HCT116 (cell line): ENCODE results near the gene ADCY10. TPM values are rescaled to one million over a fixed set of nuclear protein-coding genes. Genes with fewer than 3 reads are reported as not detected.

ENCODE experiments used
- ATAC-seq: fragments of 200-7000 bp; cut with Tn5 transposase; 2 replicates; pipeline ENCODE4 v1.9.1; 2020; ENCODE audit warnings: mild to moderate bottlenecking, moderate library complexity
- BruUV-seq: library from RNA; stranded (reverse); fragments of 400-500 nt; replicated peaks from 2 replicates; lab custom pipeline; 2021; lab: Mats Ljungman, UMichigan
- CTCF ChIA-PET: fragments of 300-600 bp; sonication (Branson Sonifier 250); formaldehyde crosslinking; loops from one replicate; lab custom pipeline; 2021; ENCODE audit warnings: antibody characterized with exemption; lab: Charles Lee
- POLR2A ChIA-PET: fragments of 300-600, 350-600 bp; sonication (Branson Sonifier 250); formaldehyde crosslinking; loops from one replicate; lab custom pipeline; 2021; ENCODE audit warnings: antibody characterized with exemption; lab: Charles Lee
- RAD21 ChIA-PET, 2 experiments: fragments of 300-600 bp; sonication (Branson Sonifier 250); formaldehyde crosslinking; loops; one replicate each; lab custom pipeline; 2023; ENCODE audit warnings: low total read pairs in 2 of 2; ENCODE audit not compliant: uncharacterized antibody in 2 of 2, unreplicated experiment in 2 of 2, low non-redundant PET in 1 of 2; lab: Charles Lee
- DNase-seq: peaks from one replicate; pipeline ENCODE4 v3.0.0-alpha.2; 2010; ENCODE audit warnings: low read depth, low spot score
- H2AFZ ChIP-seq: fragments of 200-600 bp; shearing (Covaris generic), sonication (generic); 2 replicates; pipeline ENCODE4 v1.6.1; 2017; ENCODE audit warnings: low read depth, mixed run types, mixed read lengths, antibody characterized with exemption, low read length; ENCODE audit not compliant: poor library complexity, severe bottlenecking
- H3K27ac ChIP-seq: 2 replicates; pipeline ENCODE4 v1.5.1; 2012; ENCODE audit warnings: low read depth, low read length
- H3K27me3 ChIP-seq: fragments of 200-600 bp; sonication (generic); 2 replicates; pipeline ENCODE4 v1.6.1; 2016; ENCODE audit warnings: mixed run types, low read length, mixed read lengths; ENCODE audit not compliant: insufficient read depth
- H3K36me3 ChIP-seq, 2 experiments: fragments of 200-500 bp in 1 of 2; fragments of 200-600 bp in 1 of 2; sonication (Bioruptor generic) in 1 of 2; sonication (generic) in 1 of 2; 2 replicates each; pipeline versions ENCODE4 v1.5.1 to v1.6.1; 2014 to 2016; ENCODE audit warnings: low read length in 2 of 2, inconsistent platforms in 1 of 2, mixed read lengths in 1 of 2, mixed run types in 1 of 2; ENCODE audit not compliant: insufficient read depth in 2 of 2, control insufficient read depth in 1 of 2
- H3K4me1 ChIP-seq, 2 experiments: fragments of 200-600 bp in 1 of 2; sonication (generic) in 1 of 2; 2 replicates each; pipeline versions ENCODE4 v1.5.1 to v1.6.1; 2012 to 2017; ENCODE audit warnings: low read length in 2 of 2, inconsistent platforms in 1 of 2, mild to moderate bottlenecking in 1 of 2, mixed read lengths in 1 of 2, mixed run types in 1 of 2, moderate library complexity in 1 of 2; ENCODE audit not compliant: insufficient read depth in 2 of 2, control insufficient read depth in 1 of 2
- H3K4me2 ChIP-seq: fragments of 200-600 bp; sonication (generic); 2 replicates; pipeline ENCODE4 v1.6.1; 2017; ENCODE audit warnings: mixed run types, low read length, mixed read lengths
- H3K4me3 ChIP-seq, 2 experiments: fragments of 200-600 bp in 1 of 2; sonication (generic) in 1 of 2; replicated peaks in 1 of 2; 2 replicates each; pipeline ENCODE4 v1.5.1; 2011 to 2016; ENCODE audit warnings: low read length in 2 of 2, control low read depth in 1 of 2, low read depth in 1 of 2, mild to moderate bottlenecking in 1 of 2, mixed read lengths in 1 of 2, mixed run types in 1 of 2
- H3K79me2 ChIP-seq: fragments of 200-600 bp; sonication (generic); 2 replicates; pipeline ENCODE4 v1.6.1; 2017; ENCODE audit warnings: mild to moderate bottlenecking, mixed run types, low read length, moderate library complexity, mixed read lengths; ENCODE audit not compliant: insufficient read depth
- H3K9ac ChIP-seq: fragments of 200-600 bp; sonication (generic); 2 replicates; pipeline ENCODE4 v1.6.1; 2016; ENCODE audit warnings: low read length, mixed read lengths
- H3K9me2 ChIP-seq: fragments of 200-600 bp; sonication (generic), shearing (Covaris generic); 2 replicates; pipeline ENCODE4 v1.6.1; 2017; ENCODE audit warnings: mixed run types, mild to moderate bottlenecking, moderate library complexity; ENCODE audit not compliant: insufficient read depth
- H3K9me3 ChIP-seq, 2 experiments: fragments of 200-500 bp in 1 of 2; fragments of 200-600 bp in 1 of 2; sonication (Bioruptor generic) in 1 of 2; sonication (generic) in 1 of 2; 2 replicates each; pipeline ENCODE4 v1.6.1; 2014 to 2017; ENCODE audit warnings: low read length in 2 of 2, mixed read lengths in 2 of 2, inconsistent platforms in 1 of 2, low read depth in 1 of 2, mild to moderate bottlenecking in 1 of 2, mixed run types in 1 of 2, moderate library complexity in 1 of 2; ENCODE audit not compliant: control insufficient read depth in 1 of 2, insufficient read depth in 1 of 2
- H4K20me1 ChIP-seq: fragments of 200-600 bp; sonication (generic), shearing (Covaris generic); 2 replicates; pipeline ENCODE4 v1.6.1; 2017; ENCODE audit warnings: mixed run types, mild to moderate bottlenecking, moderate library complexity; ENCODE audit not compliant: insufficient read depth
- ATF3 ChIP-seq: IDR thresholded peaks from 2 replicates; pipeline ENCODE4 v1.6.1; 2012
- CBX3 ChIP-seq: IDR thresholded peaks from 2 replicates; pipeline ENCODE4 v1.6.1; 2012; ENCODE audit warnings: low read depth
- CEBPB ChIP-seq: IDR thresholded peaks from 2 replicates; pipeline ENCODE4 v1.6.1; 2012; ENCODE audit warnings: low read depth
- EGR1 ChIP-seq: IDR thresholded peaks from 2 replicates; pipeline ENCODE4 v1.6.1; 2012; ENCODE audit warnings: low read depth
- ELF1 ChIP-seq: IDR thresholded peaks from 2 replicates; pipeline ENCODE4 v1.6.1; 2012; ENCODE audit warnings: low read depth, borderline replicate concordance
- FOSL1 ChIP-seq: IDR thresholded peaks from 2 replicates; pipeline ENCODE4 v1.6.1; 2012; ENCODE audit warnings: low read depth
- JUND ChIP-seq: IDR thresholded peaks from 2 replicates; pipeline ENCODE4 v1.6.1; 2012
- POLR2A ChIP-seq: IDR thresholded peaks from 2 replicates; pipeline ENCODE4 v1.7.0; 2011; ENCODE audit warnings: borderline replicate concordance; ENCODE audit not compliant: insufficient read depth, insufficient read length; ENCODE audit errors: extremely low read depth
- POLR2AphosphoS5 ChIP-seq: IDR thresholded peaks from 2 replicates; pipeline ENCODE4 v1.6.1; 2011; ENCODE audit warnings: mild to moderate bottlenecking, low read depth, low read length, moderate library complexity
- REST ChIP-seq: IDR thresholded peaks from 2 replicates; pipeline ENCODE4 v1.6.1; 2012; ENCODE audit warnings: low read depth
- SP1 ChIP-seq: IDR thresholded peaks from 2 replicates; pipeline ENCODE4 v1.6.1; 2012; ENCODE audit warnings: low read depth
- SRF ChIP-seq: IDR thresholded peaks from 2 replicates; pipeline ENCODE4 v1.6.1; 2012; ENCODE audit warnings: low read depth
- ZBTB33 ChIP-seq: IDR thresholded peaks from 2 replicates; pipeline ENCODE4 v1.6.1; 2011; ENCODE audit warnings: mild to moderate bottlenecking, low read length, moderate library complexity; ENCODE audit not compliant: insufficient replicate concordance; ENCODE audit errors: extremely low read depth
- ZFX ChIP-seq: fragments of 450-650 bp; IDR thresholded peaks from 2 replicates; pipeline ENCODE4 v1.6.1; 2017
- intact Hi-C: fragments of 100-400 bp; cut with micrococcal nuclease; formaldehyde crosslinking; loops from 2 replicates; pipeline ENCODE4 v1.10.0; 2022
- total RNA-seq: library from RNA; stranded (reverse); gene quantifications from one replicate; pipeline ENCODE4 v1.2.1, GENCODE V29; 2021; ENCODE audit not compliant: unreplicated experiment

Gene ADCY10
- total RNA-seq, 1 experiment from 2014 or later = 0.30 TPM

GRCh38 chr1:167861664-167862381 is 52.1 kb downstream of the ADCY10 start:
- BruUV-seq = no TSS peak
- no peaks in the 10 kb centered on the region for H3K9me2 ChIP-seq
- intact Hi-C loops = no loop called here
- H3K9ac ChIP-seq = no peak overlapping the region
- no peaks in the 10 kb centered on the region for H4K20me1 ChIP-seq
- CTCF ChIA-PET = no interaction called here
- H3K9me3 ChIP-seq = no peaks in the 10 kb centered on the region
- DNase-seq (no peak), ATAC-seq (no peak)
- H3K27ac ChIP-seq = no peak overlapping the region
- H3K4me2 ChIP-seq = no peak overlapping the region
- H3K79me2 ChIP-seq = no peaks in the 10 kb centered on the region
- POLR2A ChIA-PET = no interaction called here
- H3K4me1 ChIP-seq = peaks cover 0 to 5% of the 10 kb centered on the region in 2 experiments; a peak in 1 of 4 replicates
- RAD21 ChIA-PET = no interaction called here
- H3K27me3 ChIP-seq = no peaks in the 10 kb centered on the region
- no peak for TF ChIP-seq EGR1
- no peak for TF ChIP-seq CBX3
- no peak for TF ChIP-seq SRF
- TF ChIP-seq CEBPB = no peak
- no peak for TF ChIP-seq SP1
- no peak for TF ChIP-seq ZFX
- H3K36me3 ChIP-seq = no peaks in the 10 kb centered on the region
- no peak overlapping the region for H3K4me3 ChIP-seq
- no peak overlapping the region for H2AFZ ChIP-seq

- POLR2A ChIA-PET = no interaction called here
- CTCF ChIA-PET = no interaction called here
Measured at GRCh38 chr1:167860231-167860923, 53.6 kb downstream of the ADCY10 start.

More at GRCh38 chr1:167860231-167860923, 53.6 kb downstream of the ADCY10 start:
- ATAC-seq = no peak
- Histone ChIP-seq H3K79me2 (no peaks in the 10 kb centered on the region), H3K9me2 (no peaks in the 10 kb centered on the region), H2AFZ (no peak overlapping the region), H3K27ac (no peak overlapping the region), H3K4me1 (peaks cover 0 to 6% of the 10 kb centered on the region in 2 experiments; a peak in 1 of 4 replicates), H3K27me3 (no peaks in the 10 kb centered on the region), H3K4me3 (no peak overlapping the region), H3K9me3 (no peaks in the 10 kb centered on the region), H3K4me2 (no peak overlapping the region), H3K36me3 (no peaks in the 10 kb centered on the region), H4K20me1 (no peaks in the 10 kb centered on the region), H3K9ac (no peak overlapping the region)
- intact Hi-C loops = no loop called here
- TF ChIP-seq SP1 = no peak
- TF ChIP-seq POLR2AphosphoS5 = no peak
- no peak for TF ChIP-seq ZBTB33
- TF ChIP-seq ZFX = no peak
- TF ChIP-seq JUND = no peak
- TF ChIP-seq REST = no peak
- no peak for TF ChIP-seq SRF
- no peak for TF ChIP-seq POLR2A
- TF ChIP-seq FOSL1 = no peak
- TF ChIP-seq ATF3 = no peak
- no peak for TF ChIP-seq CEBPB
- no peak for TF ChIP-seq ELF1
- DNase-seq = no peak
- no TSS peak for BruUV-seq
- RAD21 ChIA-PET = no interaction called here
